Loucy (cell line): ENCODE results near the gene SETD3.

Experiments
- H2AFZ ChIP-seq: fragments of 200-600 bp; sonication (generic); 2 replicates; pipeline ENCODE4 v1.6.0; 2016; ENCODE audit warnings: antibody characterized with exemption, mild to moderate bottlenecking, low read length, moderate library complexity
- H3F3A ChIP-seq: fragments of 200-600 bp; 2 replicates; pipeline ENCODE4 v1.6.0; 2016; ENCODE audit warnings: antibody characterized with exemption, low read depth, mild to moderate bottlenecking
- H3K27me3 ChIP-seq: fragments of 200-600 bp; sonication (generic); 2 replicates; pipeline ENCODE4 v1.6.1; 2014; ENCODE audit warnings: low read length, mild to moderate bottlenecking; ENCODE audit not compliant: insufficient read depth, poor library complexity, severe bottlenecking
- H3K36me3 ChIP-seq: fragments of 200-600 bp; sonication (generic); 2 replicates; pipeline ENCODE4 v1.6.1; 2016; ENCODE audit warnings: low read length; ENCODE audit not compliant: insufficient read depth
- H3K4me1 ChIP-seq: fragments of 200-600 bp; sonication (generic); 2 replicates; pipeline ENCODE4 v1.5.1; 2014; ENCODE audit warnings: low read length, mild to moderate bottlenecking; ENCODE audit not compliant: insufficient read depth, poor library complexity, severe bottlenecking
- H3K4me2 ChIP-seq: fragments of 200-600 bp; sonication (generic); 2 replicates; pipeline ENCODE4 v1.6.0; 2014; ENCODE audit warnings: antibody characterized with exemption, low read length, low read depth, mild to moderate bottlenecking; ENCODE audit not compliant: poor library complexity, severe bottlenecking
- H3K4me3 ChIP-seq: fragments of 200-600 bp; sonication (generic); 2 replicates; pipeline ENCODE4 v1.5.1; 2014; ENCODE audit warnings: low read length, mild to moderate bottlenecking, mixed read lengths; ENCODE audit not compliant: poor library complexity, severe bottlenecking
- H3K79me2 ChIP-seq: fragments of 200-600 bp; sonication (generic); 2 replicates; pipeline ENCODE4 v1.6.1; 2014; ENCODE audit warnings: low read length; ENCODE audit not compliant: insufficient read depth
- H3K9ac ChIP-seq: fragments of 200-600 bp; sonication (generic); 2 replicates; pipeline ENCODE4 v1.6.0; 2014; ENCODE audit warnings: mild to moderate bottlenecking, low read depth, low read length, moderate library complexity; ENCODE audit not compliant: poor library complexity, severe bottlenecking
- H3K9me2 ChIP-seq: fragments of 200-600 bp; sonication (generic); replicated peaks from 2 replicates; pipeline ENCODE4 v1.6.1; 2016; ENCODE audit warnings: low read depth, low read length, mixed read lengths
- H3K9me3 ChIP-seq: fragments of 200-600 bp; sonication (generic); 2 replicates; pipeline ENCODE4 v1.6.1; 2014; ENCODE audit warnings: mild to moderate bottlenecking, antibody characterized with exemption, low read length, low read depth; ENCODE audit not compliant: insufficient read depth
- H4K20me1 ChIP-seq: fragments of 200-600 bp; sonication (generic); 2 replicates; pipeline ENCODE4 v1.6.0; 2014; ENCODE audit warnings: antibody characterized with exemption, low read length, mild to moderate bottlenecking; ENCODE audit not compliant: insufficient read depth, poor library complexity, severe bottlenecking
- EZH2phosphoT487 ChIP-seq: fragments of 200-600 bp; IDR thresholded peaks from 2 replicates; pipeline ENCODE4 v1.6.1; 2018; ENCODE audit warnings: antibody characterized with exemption, mild to moderate bottlenecking, moderate library complexity, borderline replicate concordance
- TF ChIP-seq, protein P1 (sequence below): fragments of 200-600 bp; sonication (generic); conservative IDR thresholded peaks from 2 replicates; pipeline ENCODE4 v1.5.1; 2014; ENCODE audit warnings: mild to moderate bottlenecking, antibody characterized with exemption, low read length

SETD3 gene

DNA sequence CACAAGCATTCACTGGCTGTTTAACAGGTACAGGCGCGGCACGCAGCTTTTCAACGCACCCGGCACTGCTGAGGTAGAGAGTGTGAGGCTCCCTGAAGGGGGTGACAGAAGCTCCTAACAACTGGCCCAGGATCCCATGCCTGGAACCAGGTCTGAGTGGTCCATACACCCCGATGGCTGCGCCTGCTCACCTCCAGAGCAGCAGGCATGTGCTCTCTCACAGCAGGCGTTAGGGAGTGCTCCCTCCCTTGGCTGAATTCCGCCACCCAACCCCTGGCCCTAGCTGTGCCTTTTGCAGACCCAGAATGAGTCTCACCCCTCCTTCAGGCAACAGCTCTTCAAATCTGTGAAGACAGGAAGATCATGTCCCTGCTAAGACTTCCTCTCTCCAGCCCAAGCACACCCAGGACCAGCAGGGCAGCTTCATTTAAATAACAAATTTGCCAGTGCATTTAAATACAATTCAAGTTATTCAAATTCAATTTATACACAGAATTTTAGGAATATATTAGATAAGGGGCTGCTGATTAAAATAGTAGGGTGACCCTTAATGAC, 86.0 kb downstream of the SETD3 start:
- Histone ChIP-seq H3K4me1 (no peaks in the 10 kb centered on the region), H3K9ac (no peak overlapping the region), H3K27me3 (no peaks in the 10 kb centered on the region), H3K4me3 (no peak overlapping the region), H3K79me2 (no peaks in the 10 kb centered on the region), H4K20me1 (no peaks in the 10 kb centered on the region), H3K9me3 (no peaks in the 10 kb centered on the region), H3K9me2 (no peaks in the 10 kb centered on the region), H2AFZ (no peak overlapping the region), H3F3A (no peaks in the 10 kb centered on the region; the same call in 1 of the 2 replicates), H3K4me2 (no peak overlapping the region), H3K36me3 (peaks cover 31% of the 10 kb centered on the region; the same call in 1 of the 2 replicates)
- TF ChIP-seq EZH2phosphoT487, result no peak
- TF ChIP-seq, protein P1, sequence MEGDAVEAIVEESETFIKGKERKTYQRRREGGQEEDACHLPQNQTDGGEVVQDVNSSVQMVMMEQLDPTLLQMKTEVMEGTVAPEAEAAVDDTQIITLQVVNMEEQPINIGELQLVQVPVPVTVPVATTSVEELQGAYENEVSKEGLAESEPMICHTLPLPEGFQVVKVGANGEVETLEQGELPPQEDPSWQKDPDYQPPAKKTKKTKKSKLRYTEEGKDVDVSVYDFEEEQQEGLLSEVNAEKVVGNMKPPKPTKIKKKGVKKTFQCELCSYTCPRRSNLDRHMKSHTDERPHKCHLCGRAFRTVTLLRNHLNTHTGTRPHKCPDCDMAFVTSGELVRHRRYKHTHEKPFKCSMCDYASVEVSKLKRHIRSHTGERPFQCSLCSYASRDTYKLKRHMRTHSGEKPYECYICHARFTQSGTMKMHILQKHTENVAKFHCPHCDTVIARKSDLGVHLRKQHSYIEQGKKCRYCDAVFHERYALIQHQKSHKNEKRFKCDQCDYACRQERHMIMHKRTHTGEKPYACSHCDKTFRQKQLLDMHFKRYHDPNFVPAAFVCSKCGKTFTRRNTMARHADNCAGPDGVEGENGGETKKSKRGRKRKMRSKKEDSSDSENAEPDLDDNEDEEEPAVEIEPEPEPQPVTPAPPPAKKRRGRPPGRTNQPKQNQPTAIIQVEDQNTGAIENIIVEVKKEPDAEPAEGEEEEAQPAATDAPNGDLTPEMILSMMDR, result no peak

DNA sequence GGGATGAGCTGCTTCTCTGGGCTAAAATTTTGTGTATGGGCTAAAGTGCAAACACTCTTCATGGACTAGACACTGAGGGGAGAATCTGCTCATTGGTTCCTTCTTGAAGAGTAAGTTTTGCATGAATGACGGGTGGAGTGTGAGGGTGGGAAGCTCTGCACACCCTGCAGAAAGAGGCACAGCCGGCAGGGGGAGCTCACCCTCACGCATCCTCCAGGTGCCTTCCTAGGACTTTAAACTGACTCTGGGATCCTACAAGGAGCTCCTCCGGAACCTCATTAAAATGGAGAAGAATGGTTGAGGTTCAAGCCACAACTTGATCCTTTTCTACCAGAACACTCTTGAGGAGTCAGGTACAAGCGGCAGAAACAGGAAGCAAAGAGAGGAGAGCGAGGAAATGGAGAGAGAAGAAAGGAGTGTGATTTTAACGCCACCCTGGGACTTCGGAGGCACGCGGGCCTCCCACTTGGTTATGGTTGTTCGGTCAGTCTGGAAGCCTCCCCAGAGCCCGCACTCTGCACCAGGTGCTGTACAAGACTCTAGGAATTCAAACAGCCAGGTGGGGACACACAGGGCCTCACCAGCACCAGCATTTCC, 87.5 kb downstream of the SETD3 start:
- no peaks in the 10 kb centered on the region for H3K27me3 ChIP-seq
- no peaks in the 10 kb centered on the region for H3K4me1 ChIP-seq
- H3K4me3 ChIP-seq, result no peak overlapping the region
- H3K9me3 ChIP-seq, result no peaks in the 10 kb centered on the region
- peaks cover 19% of the 10 kb centered on the region; the same call in 1 of the 2 replicates for H3K36me3 ChIP-seq
- no peak overlapping the region for H2AFZ ChIP-seq
- H3K4me2 ChIP-seq, result no peak overlapping the region
- H3F3A ChIP-seq, result no peaks in the 10 kb centered on the region; the same call in 1 of the 2 replicates
- no peaks in the 10 kb centered on the region for H3K79me2 ChIP-seq
- no peaks in the 10 kb centered on the region for H3K9me2 ChIP-seq
- no peaks in the 10 kb centered on the region for H4K20me1 ChIP-seq
- TF ChIP-seq, protein P1, result peak; percentile 81
- no peak for TF ChIP-seq EZH2phosphoT487
- no peak overlapping the region for H3K9ac ChIP-seq

DNA sequence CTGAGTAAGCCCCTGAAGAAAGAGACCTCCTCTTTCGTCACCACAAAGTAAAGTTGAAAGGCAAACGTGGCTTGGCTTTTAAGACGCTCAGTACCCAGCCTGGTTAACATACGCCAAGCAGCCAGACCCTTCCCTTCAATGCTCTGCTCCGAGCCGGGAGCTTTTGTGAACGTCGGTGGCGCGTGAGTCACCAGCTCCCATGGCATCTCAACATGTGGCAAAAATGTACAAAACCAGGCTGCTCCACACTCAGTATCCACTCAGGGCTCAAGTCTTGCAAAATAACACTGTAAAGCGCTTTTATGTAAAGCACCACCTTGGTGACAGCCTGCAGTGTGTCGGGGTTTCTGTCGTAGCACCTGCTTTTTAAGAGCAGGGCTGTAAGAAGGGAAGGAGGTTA, 89.0 kb downstream of the SETD3 start:
- no peak for TF ChIP-seq EZH2phosphoT487
- TF ChIP-seq, protein P1, result no peak
- Histone ChIP-seq H3K4me2 (no peak overlapping the region), H3K27me3 (no peaks in the 10 kb centered on the region), H3K79me2 (no peaks in the 10 kb centered on the region), H3K9ac (no peak overlapping the region), H3F3A (no peaks in the 10 kb centered on the region; the same call in 1 of the 2 replicates), H4K20me1 (no peaks in the 10 kb centered on the region), H3K9me2 (no peaks in the 10 kb centered on the region), H3K9me3 (no peaks in the 10 kb centered on the region), H3K4me1 (no peaks in the 10 kb centered on the region), H2AFZ (no peak overlapping the region), H3K36me3 (peaks cover 8% of the 10 kb centered on the region; the same call in 1 of the 2 replicates), H3K4me3 (no peak overlapping the region)
